LNCAP (cell line): ENCODE measurements around the gene TMEM178B.

ENCODE experiments used
- CTCF ChIP-seq: fragments of 450-650 bp; IDR thresholded peaks from 2 replicates; pipeline ENCODE4 v1.5.1; 2017; ENCODE audit warnings: mild to moderate bottlenecking

The TMEM178B gene

DNA sequence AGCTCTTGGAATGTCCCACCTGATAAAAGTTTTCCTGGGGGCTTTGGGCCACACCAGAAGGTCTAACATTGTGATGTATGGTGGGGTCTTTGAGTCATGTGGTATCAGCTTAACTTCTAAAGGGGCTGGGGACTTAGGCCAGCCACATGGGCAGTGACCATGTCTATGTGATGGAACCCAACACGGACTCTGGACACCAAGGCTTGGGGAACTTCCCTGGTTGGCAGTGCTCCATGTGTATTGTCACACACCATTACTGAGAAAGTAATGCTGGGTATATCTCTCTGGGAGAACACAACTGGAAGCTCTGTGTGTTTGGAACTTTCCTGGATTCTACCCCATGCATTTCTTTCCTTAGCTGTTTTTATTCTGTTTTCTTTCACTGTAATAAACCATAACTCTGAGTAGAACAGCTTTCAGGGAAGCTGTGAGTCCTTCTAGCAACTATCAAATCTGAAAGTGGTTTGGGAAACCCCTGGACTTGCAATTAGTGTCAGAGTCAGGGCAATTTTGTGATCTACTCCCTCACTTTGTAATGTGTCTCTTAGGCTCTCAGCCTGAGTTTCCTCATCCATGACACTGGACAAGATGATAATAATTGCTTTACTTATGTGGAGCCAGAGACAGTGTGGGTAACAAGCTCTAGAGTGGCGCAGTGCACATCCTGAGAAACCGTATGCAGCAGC, 448.9 kb downstream of the TMEM178B start:
- TF ChIP-seq CTCF: no peak

DNA sequence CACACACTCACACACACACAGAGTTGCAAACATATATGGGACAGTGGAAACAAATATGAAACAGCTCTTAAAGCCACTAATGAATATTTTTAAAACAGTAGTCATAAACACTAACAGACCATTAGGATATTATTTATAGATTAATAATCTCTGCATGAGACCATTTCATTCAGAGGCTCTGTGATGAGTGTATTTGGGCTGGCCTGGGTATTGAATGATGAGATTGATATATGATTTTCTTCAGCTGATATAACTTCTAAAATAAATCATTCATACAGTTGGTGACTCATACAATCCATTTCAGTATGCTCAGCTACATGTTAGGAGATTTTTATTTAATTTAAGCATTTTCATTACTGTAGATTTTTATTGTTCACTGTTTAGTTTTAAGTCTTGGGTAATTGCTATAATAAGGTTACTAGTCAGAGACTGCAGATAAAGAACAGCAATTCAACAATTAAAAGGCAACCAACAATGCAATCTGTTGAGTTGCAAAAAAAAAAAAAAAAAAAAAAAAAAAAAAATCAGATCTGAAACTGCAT, 452.2 kb downstream of the TMEM178B start:
- no peak for TF ChIP-seq CTCF

- TF ChIP-seq CTCF: no peak
These were observed 453.2 kb downstream of the TMEM178B start for GRCh38 chr7:141527076-141527475.

GRCh38 chr7:141528399-141528798, 454.5 kb downstream of the TMEM178B start:
- no peak for TF ChIP-seq CTCF
